Measurements from ENCODE around the gene BACH2. TPM values are rescaled to one million over a fixed set of nuclear protein-coding genes. Genes with fewer than 3 reads are reported as not detected.
"Not testable (repeated sequence)": the region's sequence is repeated elsewhere in the genome, so short reads cannot be mapped to it uniquely, and the experiment has no call there.

BACH2 gene
- total and polyA plus RNA-seq, 2 experiments from 2014 or later, result 5.4 to 5.6 TPM

- H3K27ac ChIP-seq, result no peak overlapping the region
- H3K4me1 ChIP-seq (ENCODE audit: low read depth), result no peaks in the 10 kb centered on the region
- TF ChIP-seq, protein P1, sequence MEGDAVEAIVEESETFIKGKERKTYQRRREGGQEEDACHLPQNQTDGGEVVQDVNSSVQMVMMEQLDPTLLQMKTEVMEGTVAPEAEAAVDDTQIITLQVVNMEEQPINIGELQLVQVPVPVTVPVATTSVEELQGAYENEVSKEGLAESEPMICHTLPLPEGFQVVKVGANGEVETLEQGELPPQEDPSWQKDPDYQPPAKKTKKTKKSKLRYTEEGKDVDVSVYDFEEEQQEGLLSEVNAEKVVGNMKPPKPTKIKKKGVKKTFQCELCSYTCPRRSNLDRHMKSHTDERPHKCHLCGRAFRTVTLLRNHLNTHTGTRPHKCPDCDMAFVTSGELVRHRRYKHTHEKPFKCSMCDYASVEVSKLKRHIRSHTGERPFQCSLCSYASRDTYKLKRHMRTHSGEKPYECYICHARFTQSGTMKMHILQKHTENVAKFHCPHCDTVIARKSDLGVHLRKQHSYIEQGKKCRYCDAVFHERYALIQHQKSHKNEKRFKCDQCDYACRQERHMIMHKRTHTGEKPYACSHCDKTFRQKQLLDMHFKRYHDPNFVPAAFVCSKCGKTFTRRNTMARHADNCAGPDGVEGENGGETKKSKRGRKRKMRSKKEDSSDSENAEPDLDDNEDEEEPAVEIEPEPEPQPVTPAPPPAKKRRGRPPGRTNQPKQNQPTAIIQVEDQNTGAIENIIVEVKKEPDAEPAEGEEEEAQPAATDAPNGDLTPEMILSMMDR (IDR thresholded peaks at IDR 0.05; ENCODE audit: low read depth, low read length), result no peak
- no peaks in the 10 kb centered on the region for H3K9me3 ChIP-seq (ENCODE audit: low read depth)
- H3K36me3 ChIP-seq, result no peaks in the 10 kb centered on the region
- H3K27me3 ChIP-seq, result no peaks in the 10 kb centered on the region
- DNase-seq (ENCODE audit: low read depth in 1 of 2, low spot score in 1 of 2), result no peak
- H3K4me3 ChIP-seq, result no peak overlapping the region
These were observed 157.3 kb downstream of the BACH2 start for GRCh38 chr6:90139272-90139817.

GRCh38 chr6:90136837-90137568 is 159.6 kb downstream of the BACH2 start:
- Histone ChIP-seq H3K36me3 (no peaks in the 10 kb centered on the region), H3K4me1 (ENCODE audit: low read depth) (peaks cover 4% of the 10 kb centered on the region), H3K4me3 (no peak overlapping the region), H3K27me3 (no peaks in the 10 kb centered on the region), H3K9me3 (ENCODE audit: low read depth) (no peaks in the 10 kb centered on the region), H3K27ac (no peak overlapping the region)
- DNase-seq (ENCODE audit: low read depth in 1 of 2, low spot score in 1 of 2), result no peak
- TF ChIP-seq, protein P1 (IDR thresholded peaks at IDR 0.05; ENCODE audit: low read depth, low read length), result no peak

- peak in 1 of 2 donors; percentile 2 for DNase-seq (ENCODE audit: low read depth in 1 of 2, low spot score in 1 of 2)
- TF ChIP-seq, protein P1 (IDR thresholded peaks at IDR 0.05; ENCODE audit: low read depth, low read length), result no peak
- Histone ChIP-seq H3K4me3 (no peak overlapping the region), H3K4me1 (ENCODE audit: low read depth) (peaks cover 9% of the 10 kb centered on the region), H3K9me3 (ENCODE audit: low read depth) (no peaks in the 10 kb centered on the region), H3K27me3 (no peaks in the 10 kb centered on the region), H3K36me3 (no peaks in the 10 kb centered on the region), H3K27ac (no peak overlapping the region)
These were observed 160.5 kb downstream of the BACH2 start for GRCh38 chr6:90136176-90136575.

DNA sequence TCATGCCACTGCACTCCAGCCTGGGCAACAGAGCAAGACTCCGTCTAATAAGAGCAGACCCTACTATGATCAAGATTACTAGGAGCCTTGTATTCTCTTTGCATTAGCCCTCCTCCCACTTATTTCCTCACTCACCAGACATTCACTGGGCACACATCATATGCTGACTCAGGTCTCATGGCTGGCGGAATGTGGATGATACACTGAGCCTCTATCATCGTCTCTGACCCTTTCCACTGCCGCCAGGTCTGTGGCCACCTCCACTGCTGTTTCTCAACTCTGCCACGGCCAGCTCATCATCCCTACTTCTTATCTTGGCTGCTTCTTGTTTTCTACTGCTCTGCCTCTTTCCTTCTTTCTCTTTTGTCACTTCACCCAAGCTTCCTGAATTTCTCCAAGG is 161.0 kb downstream of the BACH2 start:
- H3K27ac ChIP-seq, result no peak overlapping the region
- H3K4me3 ChIP-seq, result no peak overlapping the region
- peak in 1 of 2 donors; percentile 62 for DNase-seq (ENCODE audit: low read depth in 1 of 2, low spot score in 1 of 2)
- H3K4me1 ChIP-seq (ENCODE audit: low read depth), result peaks cover 9% of the 10 kb centered on the region
- TF ChIP-seq, protein P1 (IDR thresholded peaks at IDR 0.05; ENCODE audit: low read depth, low read length), result no peak
- no peaks in the 10 kb centered on the region for H3K9me3 ChIP-seq (ENCODE audit: low read depth)
- no peaks in the 10 kb centered on the region for H3K27me3 ChIP-seq
- no peaks in the 10 kb centered on the region for H3K36me3 ChIP-seq

DNA sequence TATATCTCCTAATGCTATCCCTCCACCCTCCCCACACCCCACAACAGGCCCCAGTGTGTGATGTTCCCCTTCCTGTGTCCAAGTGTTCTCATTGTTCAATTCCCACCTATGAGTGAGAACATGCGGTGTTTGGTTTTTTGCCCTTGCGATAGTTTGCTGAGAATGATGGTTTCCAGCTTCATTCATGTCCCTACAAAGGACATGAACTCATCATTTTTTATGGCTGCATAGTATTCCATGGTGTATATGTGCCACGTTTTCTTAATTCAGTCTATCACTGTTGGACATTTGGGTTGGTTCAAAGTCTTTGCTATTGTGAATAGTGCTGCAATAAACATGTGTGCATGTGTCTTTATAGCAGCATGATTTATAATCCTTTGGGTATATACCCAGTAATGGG is 163.0 kb downstream of the BACH2 start:
- not testable (repeated sequence) for H3K27ac ChIP-seq; DNase-seq (ENCODE audit: low read depth in 1 of 2, low spot score in 1 of 2); H3K36me3 ChIP-seq; H3K4me1 ChIP-seq (ENCODE audit: low read depth); H3K9me3 ChIP-seq (ENCODE audit: low read depth); H3K27me3 ChIP-seq; H3K4me3 ChIP-seq
